ENCODE data around the gene SLC6A17.

SLC6A17 gene

DNA sequence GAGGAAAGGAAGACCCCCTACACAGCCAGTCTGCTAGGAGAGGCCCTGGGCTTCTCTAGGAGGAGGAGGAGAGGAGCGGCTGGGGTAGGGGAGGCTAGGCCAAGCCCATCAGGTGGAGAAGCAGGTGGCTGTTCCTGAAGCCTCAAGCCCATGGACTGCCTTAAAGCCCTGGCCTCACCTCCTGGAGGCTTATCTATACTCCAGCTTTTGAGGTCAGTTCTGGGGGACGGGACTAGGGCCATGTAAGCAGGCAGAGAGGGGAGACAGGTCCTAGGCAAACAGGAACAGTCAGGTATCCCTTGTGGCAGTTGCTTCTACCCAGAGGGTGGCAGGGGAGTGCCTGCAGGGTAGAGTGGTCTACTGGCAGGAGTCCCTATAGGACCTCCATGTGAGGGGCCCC is 100.5 kb downstream of the SLC6A17 start:
- Histone ChIP-seq H3K9me3 (ENCODE audit: insufficient read depth, low read depth, low read length) (no peaks in the 10 kb centered on the region), H3K36me3 (ENCODE audit: insufficient read depth, low read depth, low read length) (no peaks in the 10 kb centered on the region), H3K27me3 (ENCODE audit: insufficient read depth, low read length) (no peaks in the 10 kb centered on the region; the same call in 1 of the 2 replicates), H3K4me1 (ENCODE audit: insufficient read depth, low read length) (no peaks in the 10 kb centered on the region; the same call in 1 of the 2 replicates), H3K9ac (ENCODE audit: low read depth, low read length) (no peak overlapping the region), H3K27ac (ENCODE audit: low read length) (no peak overlapping the region), H3K4me3 (ENCODE audit: low read length) (no peak overlapping the region)
